Measurements from ENCODE around the gene KPNA3. TPM values are rescaled to one million over a fixed set of nuclear protein-coding genes. Genes with fewer than 3 reads are reported as not detected.
A peak's percentile ranks its signal among the peaks of the same experiment; 100 is the strongest.

The KPNA3 gene
- total RNA-seq, 1 donor from 2014 or later: 32.2 TPM

- no peak for TF ChIP-seq CTCF (IDR thresholded peaks at IDR 0.05; ENCODE audit: insufficient read depth, low read length, poor library complexity, severe bottlenecking)
- no peaks in the 10 kb centered on the region for H3K36me3 ChIP-seq (ENCODE audit: control insufficient read depth, insufficient read depth, low read length)
- H3K4me3 ChIP-seq (ENCODE audit: low read depth, low read length): no peak overlapping the region
- H3K27me3 ChIP-seq (ENCODE audit: control insufficient read depth, insufficient read depth, low read length): no peaks in the 10 kb centered on the region
- DNase-seq (ENCODE audit: low read depth): no peak
Measured at GRCh38 chr13:49693191-49693733, 99.2 kb downstream of the KPNA3 start.

GRCh38 chr13:49690995-49691784 lies 101.3 kb downstream of the KPNA3 start, which contains the start of gene EBPL:
EBPL (minus strand) TSS chr13:49691486; CDS start chr13:49691424, 62 bp downstream.
- Histone ChIP-seq H3K36me3 (ENCODE audit: control insufficient read depth, insufficient read depth, low read length) (no peaks in the 10 kb centered on the region), H3K27me3 (ENCODE audit: control insufficient read depth, insufficient read depth, low read length) (no peaks in the 10 kb centered on the region), H3K4me3 (ENCODE audit: low read depth, low read length) (peak within 1 kb of the TSS; percentile 68)
- DNase-seq (ENCODE audit: low read depth): peak; percentile 44
- no peak for TF ChIP-seq CTCF (IDR thresholded peaks at IDR 0.05; ENCODE audit: insufficient read depth, low read length, poor library complexity, severe bottlenecking)

DNA sequence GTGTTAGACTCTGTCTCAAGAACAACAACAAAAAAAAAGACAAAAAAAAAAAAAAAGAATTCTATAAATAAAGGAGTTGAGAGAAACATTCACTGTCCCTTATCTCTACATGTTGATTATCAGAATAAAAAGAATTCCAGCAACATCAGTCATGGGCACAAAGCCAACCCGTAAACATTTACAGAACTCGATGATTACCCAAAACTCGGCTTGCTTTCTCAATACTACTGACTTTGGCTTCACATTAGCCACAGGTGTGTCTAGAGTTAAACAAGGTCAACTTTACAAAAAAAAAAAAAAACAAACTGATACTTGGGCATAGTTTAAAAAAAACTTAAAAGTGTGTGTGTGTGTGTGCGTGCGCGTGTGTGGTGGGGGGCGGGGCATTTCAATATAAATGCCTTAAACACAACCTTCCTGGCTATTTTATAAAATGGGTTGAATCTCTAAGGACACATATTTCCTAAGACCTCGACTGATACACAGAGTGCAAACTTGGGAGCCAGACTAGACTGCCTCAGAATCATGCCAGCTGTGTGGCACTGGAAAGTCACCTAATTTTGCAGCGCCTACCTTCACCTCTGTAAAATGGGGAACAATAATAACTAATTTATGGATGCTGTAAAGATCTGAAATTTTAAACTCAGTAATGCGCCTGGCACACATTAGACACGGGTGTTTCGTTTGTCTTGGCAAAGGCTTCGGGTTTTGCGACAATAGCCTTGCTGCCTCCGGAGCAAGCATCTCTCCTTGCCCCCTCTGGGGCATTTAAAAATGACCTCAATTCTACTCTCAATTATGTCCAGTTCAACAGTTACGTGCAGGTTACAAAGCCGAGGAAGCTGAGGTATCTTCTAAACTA lies 102.1 kb downstream of the KPNA3 start:
- TF ChIP-seq CTCF (IDR thresholded peaks at IDR 0.05; ENCODE audit: insufficient read depth, low read length, poor library complexity, severe bottlenecking): no peak
- H3K27me3 ChIP-seq (ENCODE audit: control insufficient read depth, insufficient read depth, low read length): no peaks in the 10 kb centered on the region
- DNase-seq (ENCODE audit: low read depth): no peak
- H3K4me3 ChIP-seq (ENCODE audit: low read depth, low read length): peak overlapping the region; percentile 68
- no peaks in the 10 kb centered on the region for H3K36me3 ChIP-seq (ENCODE audit: control insufficient read depth, insufficient read depth, low read length)

- Histone ChIP-seq H3K4me3 (ENCODE audit: low read depth, low read length) (no peak overlapping the region), H3K36me3 (ENCODE audit: control insufficient read depth, insufficient read depth, low read length) (no peaks in the 10 kb centered on the region), H3K27me3 (ENCODE audit: control insufficient read depth, insufficient read depth, low read length) (no peaks in the 10 kb centered on the region)
- TF ChIP-seq CTCF (IDR thresholded peaks at IDR 0.05; ENCODE audit: insufficient read depth, low read length, poor library complexity, severe bottlenecking): no peak
- DNase-seq (ENCODE audit: low read depth): no peak
Measured at GRCh38 chr13:49683489-49683888, 109.0 kb downstream of the KPNA3 start.

GRCh38 chr13:49681842-49682435 lies 110.5 kb downstream of the KPNA3 start:
- DNase-seq (ENCODE audit: low read depth): no peak
- Histone ChIP-seq H3K27me3 (ENCODE audit: control insufficient read depth, insufficient read depth, low read length) (no peaks in the 10 kb centered on the region), H3K36me3 (ENCODE audit: control insufficient read depth, insufficient read depth, low read length) (no peaks in the 10 kb centered on the region), H3K4me3 (ENCODE audit: low read depth, low read length) (no peak overlapping the region)
- TF ChIP-seq CTCF (IDR thresholded peaks at IDR 0.05; ENCODE audit: insufficient read depth, low read length, poor library complexity, severe bottlenecking): no peak

Measured in kidney epithelial cell (primary cell).